A549 (cell line): ENCODE data around the gene TMEM273. TPM values are rescaled to one million over a fixed set of nuclear protein-coding genes. Genes with fewer than 3 reads are reported as not detected.

Experiments
- ATAC-seq, 2 experiments: fragments of 200-7000 bp in 1 of 2; fragments of >200 bp in 1 of 2; cut with Nextera tagmentation in 1 of 2; cut with Tn5 transposase in 1 of 2; 3 replicates each; pipeline versions ENCODE4 v1.8.0 to v1.9.1; 2018 to 2020; ENCODE audit warnings: mild to moderate bottlenecking in 1 of 2, moderate library complexity in 1 of 2
- CTCF ChIA-PET: fragments of 300-600 bp; sonication (Branson Sonifier 250); formaldehyde crosslinking; extraction: SDS; loops from one replicate; lab custom pipeline; 2021; ENCODE audit warnings: antibody characterized with exemption, inconsistent platforms; lab: Yijun Ruan, JAX
- POLR2A ChIA-PET: fragments of 350-600 bp; formaldehyde crosslinking; extraction: SDS; loops from one replicate; lab custom pipeline; 2021; ENCODE audit warnings: antibody characterized with exemption, inconsistent platforms; lab: Yijun Ruan, JAX
- DNase-seq, 2 experiments: peaks; one replicate each; pipeline versions ENCODE4 v3.0.0 to v3.0.0-alpha.2; 2011 to 2016; ENCODE audit warnings: low read depth in 1 of 2, low spot score in 1 of 2
- FAIRE-seq: peaks from 2 replicates; lab custom pipeline; 2011; peaks lifted over from hg19 to GRCh38; lab: Jason Lieb, UNC
- H3K27ac ChIP-seq, 2 experiments: fragments of >200 bp; sonication (Bioruptor Twin); formaldehyde crosslinking; 3 replicates each; pipeline ENCODE4 v1.5.1; 2016 to 2017
- H3K4me1 ChIP-seq: fragments of >200 bp; sonication (Bioruptor Twin); formaldehyde crosslinking; 3 replicates; pipeline ENCODE4 v1.6.1; 2016
- H3K4me2 ChIP-seq: fragments of >200 bp; sonication (Bioruptor Twin); formaldehyde crosslinking; 3 replicates; pipeline ENCODE4 v1.6.1; 2016
- H3K4me3 ChIP-seq: fragments of >200 bp; sonication (Bioruptor Twin); formaldehyde crosslinking; 3 replicates; pipeline ENCODE4 v1.5.1; 2016
- H3K9me3 ChIP-seq: fragments of >200 bp; sonication (Bioruptor Twin); formaldehyde crosslinking; 3 replicates; pipeline ENCODE4 v1.6.1; 2016
- CBX2 ChIP-seq: fragments of 200-600 bp; sonication (generic); IDR thresholded peaks from 2 replicates; pipeline ENCODE4 v1.6.1; 2016; ENCODE audit warnings: low read depth, mild to moderate bottlenecking, borderline replicate concordance
- CBX8 ChIP-seq: fragments of 200-600 bp; sonication (generic); IDR thresholded peaks from 2 replicates; pipeline ENCODE4 v1.6.1; 2016
- CHD2 ChIP-seq: fragments of 150-350 bp; IDR thresholded peaks from 2 replicates; pipeline ENCODE4 v1.6.1; 2014; ENCODE audit warnings: low read length; ENCODE audit not compliant: partially characterized antibody
- CHD4 ChIP-seq: fragments of 200-600 bp; sonication (generic); IDR thresholded peaks from 2 replicates; pipeline ENCODE4 v1.6.1; 2016; ENCODE audit warnings: antibody characterized with exemption, mild to moderate bottlenecking, borderline replicate concordance
- EHF ChIP-seq: fragments of 250-450 bp; sonication (Bioruptor Pico); IDR thresholded peaks from 2 replicates; pipeline ENCODE4 v1.5.0; 2020; ENCODE audit warnings: mild to moderate bottlenecking
- FOSL2 ChIP-seq, 2 experiments: fragments of 450-650 bp in 1 of 2; fragments of >200 bp in 1 of 2; sonication (Bioruptor Twin) in 1 of 2; formaldehyde crosslinking; IDR thresholded peaks; 2 replicates each; pipeline versions ENCODE4 v1.5.0 to v1.6.1; 2016 to 2020; ENCODE audit warnings: mild to moderate bottlenecking in 1 of 2, moderate library complexity in 1 of 2
- HEYL ChIP-seq: fragments of 250-450 bp; sonication (Bioruptor Pico); IDR thresholded peaks from 2 replicates; pipeline ENCODE4 v1.8.0; 2021; ENCODE audit warnings: mild to moderate bottlenecking, moderate library complexity
- KDM1A ChIP-seq: fragments of 200-600 bp; sonication (generic); IDR thresholded peaks from 2 replicates; pipeline ENCODE4 v1.6.1; 2016; ENCODE audit warnings: low read depth, mild to moderate bottlenecking
- MAFK ChIP-seq: fragments of 450-650 bp; IDR thresholded peaks from 2 replicates; pipeline ENCODE4 v1.6.1; 2014; ENCODE audit not compliant: partially characterized antibody
- MAZ ChIP-seq: fragments of 150-350 bp; IDR thresholded peaks from 2 replicates; pipeline ENCODE4 v1.6.1; 2014; ENCODE audit warnings: antibody characterized with exemption, low read depth, low read length, borderline replicate concordance
- NPAS2 ChIP-seq: fragments of 250-450 bp; sonication (Bioruptor Pico); IDR thresholded peaks from 2 replicates; pipeline ENCODE4 v1.8.0; 2022; ENCODE audit warnings: mild to moderate bottlenecking, moderate library complexity, borderline replicate concordance
- NR3C1 ChIP-seq: fragments of >200 bp; sonication (Bioruptor Twin); formaldehyde crosslinking; IDR thresholded peaks from 3 replicates; pipeline ENCODE4 v1.6.1; 2017
- PHF8 ChIP-seq: fragments of 200-600 bp; sonication (generic); IDR thresholded peaks from 2 replicates; pipeline ENCODE4 v1.6.1; 2016; ENCODE audit warnings: low read depth, mild to moderate bottlenecking, antibody characterized with exemption, moderate library complexity, borderline replicate concordance
- RAD21 ChIP-seq, 2 experiments: fragments of >200 bp in 1 of 2; sonication (Bioruptor Twin) in 1 of 2; formaldehyde crosslinking in 1 of 2; IDR thresholded peaks in 1 of 2; conservative IDR thresholded peaks in 1 of 2; 2 replicates in 1 of 2; 3 replicates in 1 of 2; pipeline ENCODE4 v1.6.1; 2012 to 2018; ENCODE audit warnings: inconsistent platforms in 1 of 2
- RCOR1 ChIP-seq: fragments of 150-350 bp; IDR thresholded peaks from 2 replicates; pipeline ENCODE4 v1.6.1; 2014; ENCODE audit warnings: antibody characterized with exemption, low read length, low read depth
- SREBF2 ChIP-seq: fragments of 450-650 bp; IDR thresholded peaks from 2 replicates; pipeline ENCODE4 v1.6.1; 2014; ENCODE audit warnings: mild to moderate bottlenecking, moderate library complexity
- ZC3H11A ChIP-seq: fragments of 450-650 bp; IDR thresholded peaks from 2 replicates; pipeline ENCODE4 v1.6.1; 2014; ENCODE audit warnings: antibody characterized with exemption, mild to moderate bottlenecking
- ZFP36 ChIP-seq: fragments of 450-650 bp; IDR thresholded peaks from 2 replicates; pipeline ENCODE4 v1.6.1; 2014; ENCODE audit warnings: borderline replicate concordance; ENCODE audit not compliant: partially characterized antibody
- WGBS: methylation state at CpG from one replicate; pipeline ENCODE4 v1.1.6; 2017; ENCODE audit errors: missing lambda C conversion rate; 5-methylcytosine and 5-hydroxymethylcytosine counted together
- polyA plus RNA-seq, 4 experiments: library from polyadenylated mRNA; depleted of rRNA in 3 of 4; stranded (reverse); fragments of >200 nt; fragmentation: RNase III in 1 of 4; extraction: RNeasy Plus Mini Kit Qiagen cat#74134 plus additional on column Dnase treatment in 1 of 4; gene quantifications; 2 replicates in 3 of 4; 3 replicates in 1 of 4; pipeline ENCODE4 v1.2.3, GENCODE V29; 2011 to 2017
- TF ChIP-seq, protein P1 (sequence below): fragments of 250-450 bp; sonication (Bioruptor Pico); IDR thresholded peaks from 2 replicates; pipeline ENCODE4 v1.5.0; 2021; ENCODE audit warnings: mild to moderate bottlenecking, moderate library complexity, borderline replicate concordance
- TF ChIP-seq, protein P2 (sequence below): fragments of 450-650 bp; IDR thresholded peaks from 2 replicates; pipeline ENCODE4 v1.6.1; 2014; ENCODE audit warnings: antibody characterized with exemption
- TF ChIP-seq, protein P3 (sequence below): fragments of 150-350 bp; IDR thresholded peaks from 2 replicates; pipeline ENCODE4 v1.6.1; 2014; ENCODE audit warnings: low read depth, mild to moderate bottlenecking, low read length
- TF ChIP-seq, protein P4 (sequence below): IDR thresholded peaks from 2 replicates; pipeline ENCODE4 v1.6.1; 2012
- TF ChIP-seq, protein P5 (sequence below): fragments of >200 bp; sonication (Bioruptor Twin); formaldehyde crosslinking; IDR thresholded peaks from 2 replicates; pipeline ENCODE4 v1.6.1; 2016
- TF ChIP-seq, protein P6 (sequence below): fragments of 250-450 bp; sonication (Bioruptor Pico); IDR thresholded peaks from 2 replicates; pipeline ENCODE4 v1.5.0; 2020; ENCODE audit warnings: low read depth, mild to moderate bottlenecking, moderate library complexity
- TF ChIP-seq, protein P7 (sequence below): IDR thresholded peaks from 2 replicates; pipeline ENCODE4 v1.6.1; 2012; ENCODE audit warnings: low read depth, borderline replicate concordance

The TMEM273 gene
- polyA plus RNA-seq, 2 of the 4 experiments (the other 2 are of a cell fraction): not detected

DNA sequence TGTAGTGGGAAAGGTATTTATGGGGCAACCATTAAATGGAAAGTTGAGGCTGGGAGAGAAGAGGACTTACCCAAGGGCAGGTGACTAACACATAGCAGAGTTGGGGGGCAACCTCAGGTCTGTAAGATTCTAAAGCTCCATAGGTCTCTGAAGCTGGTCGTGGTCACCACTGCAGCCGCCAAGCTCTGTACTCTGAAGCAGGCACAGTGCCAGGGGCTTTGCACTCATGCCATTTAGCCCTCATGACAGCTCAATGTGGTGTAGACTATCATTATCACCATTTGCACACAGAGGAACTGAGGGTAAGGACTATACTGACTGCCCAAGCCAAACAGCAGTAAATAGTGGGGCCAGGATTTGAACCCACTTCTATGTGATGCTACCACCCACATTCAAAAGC is 32.5 kb upstream of the TMEM273 start:
- Histone ChIP-seq H3K4me2 (no peak overlapping the region), H3K4me1 (no peaks in the 10 kb centered on the region), H3K4me3 (no peak overlapping the region), H3K27ac (no peak overlapping the region), H3K9me3 (no peaks in the 10 kb centered on the region)
- ATAC-seq (no peak), DNase-seq (no peak), FAIRE-seq (no peak)
- ChIA-PET POLR2A (no interaction called here), CTCF (no interaction called here)
- TF ChIP-seq CBX2: no peak
- TF ChIP-seq PHF8: no peak
- TF ChIP-seq FOSL2 (IDR thresholded peaks at IDR 0.05): no peak
- no peak for TF ChIP-seq FOSL2 (CRISPR knock-in tag; IDR thresholded peaks at IDR 0.05)
- TF ChIP-seq CHD4: no peak
- no peak for TF ChIP-seq NPAS2 (CRISPR knock-in tag)
- no peak for TF ChIP-seq MAFK
- TF ChIP-seq, protein P1, sequence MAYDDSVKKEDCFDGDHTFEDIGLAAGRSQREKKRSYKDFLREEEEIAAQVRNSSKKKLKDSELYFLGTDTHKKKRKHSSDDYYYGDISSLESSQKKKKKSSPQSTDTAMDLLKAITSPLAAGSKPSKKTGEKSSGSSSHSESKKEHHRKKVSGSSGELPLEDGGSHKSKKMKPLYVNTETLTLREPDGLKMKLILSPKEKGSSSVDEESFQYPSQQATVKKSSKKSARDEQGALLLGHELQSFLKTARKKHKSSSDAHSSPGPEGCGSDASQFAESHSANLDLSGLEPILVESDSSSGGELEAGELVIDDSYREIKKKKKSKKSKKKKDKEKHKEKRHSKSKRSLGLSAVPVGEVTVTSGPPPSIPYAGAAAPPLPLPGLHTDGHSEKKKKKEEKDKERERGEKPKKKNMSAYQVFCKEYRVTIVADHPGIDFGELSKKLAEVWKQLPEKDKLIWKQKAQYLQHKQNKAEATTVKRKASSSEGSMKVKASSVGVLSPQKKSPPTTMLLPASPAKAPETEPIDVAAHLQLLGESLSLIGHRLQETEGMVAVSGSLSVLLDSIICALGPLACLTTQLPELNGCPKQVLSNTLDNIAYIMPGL: no peak
- TF ChIP-seq, protein P2, sequence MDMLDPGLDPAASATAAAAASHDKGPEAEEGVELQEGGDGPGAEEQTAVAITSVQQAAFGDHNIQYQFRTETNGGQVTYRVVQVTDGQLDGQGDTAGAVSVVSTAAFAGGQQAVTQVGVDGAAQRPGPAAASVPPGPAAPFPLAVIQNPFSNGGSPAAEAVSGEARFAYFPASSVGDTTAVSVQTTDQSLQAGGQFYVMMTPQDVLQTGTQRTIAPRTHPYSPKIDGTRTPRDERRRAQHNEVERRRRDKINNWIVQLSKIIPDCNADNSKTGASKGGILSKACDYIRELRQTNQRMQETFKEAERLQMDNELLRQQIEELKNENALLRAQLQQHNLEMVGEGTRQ: no peak
- 0% methylated on average over 2 of the region's 2 CpGs for WGBS

DNA sequence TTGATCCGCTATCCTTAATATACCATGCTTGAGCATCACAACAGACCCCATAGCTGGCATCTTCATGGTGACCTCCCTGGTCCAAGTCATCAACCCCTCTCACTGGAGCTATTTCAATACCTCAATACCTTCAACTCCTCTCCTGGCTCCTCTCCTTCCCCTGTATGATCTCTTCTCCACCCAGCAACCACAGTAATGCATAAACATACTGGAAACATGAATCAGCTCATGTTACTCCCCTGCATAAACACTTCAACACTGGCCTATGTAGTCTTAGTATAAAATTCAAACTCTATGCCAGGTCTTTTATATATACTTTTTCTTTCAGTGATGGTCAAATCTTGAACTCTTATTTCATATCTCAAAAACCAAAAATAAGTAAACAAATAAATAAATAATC is 31.8 kb upstream of the TMEM273 start:
- WGBS: 19% methylated on average over 1 of the region's 1 CpG
- Histone ChIP-seq H3K27ac (no peak overlapping the region), H3K4me3 (no peak overlapping the region), H3K4me2 (no peak overlapping the region), H3K9me3 (no peaks in the 10 kb centered on the region), H3K4me1 (no peaks in the 10 kb centered on the region)
- POLR2A ChIA-PET: no interaction called here
- no peak for ATAC-seq
- no peak for DNase-seq
- no peak for FAIRE-seq
- CTCF ChIA-PET: no interaction called here
- TF ChIP-seq, protein P3, sequence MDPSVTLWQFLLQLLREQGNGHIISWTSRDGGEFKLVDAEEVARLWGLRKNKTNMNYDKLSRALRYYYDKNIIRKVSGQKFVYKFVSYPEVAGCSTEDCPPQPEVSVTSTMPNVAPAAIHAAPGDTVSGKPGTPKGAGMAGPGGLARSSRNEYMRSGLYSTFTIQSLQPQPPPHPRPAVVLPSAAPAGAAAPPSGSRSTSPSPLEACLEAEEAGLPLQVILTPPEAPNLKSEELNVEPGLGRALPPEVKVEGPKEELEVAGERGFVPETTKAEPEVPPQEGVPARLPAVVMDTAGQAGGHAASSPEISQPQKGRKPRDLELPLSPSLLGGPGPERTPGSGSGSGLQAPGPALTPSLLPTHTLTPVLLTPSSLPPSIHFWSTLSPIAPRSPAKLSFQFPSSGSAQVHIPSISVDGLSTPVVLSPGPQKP: no peak
- TF ChIP-seq HEYL (CRISPR knock-in tag): no peak
- TF ChIP-seq CBX8: no peak
- no peak for TF ChIP-seq EHF (CRISPR knock-in tag)
- no peak for TF ChIP-seq NPAS2 (CRISPR knock-in tag)
- no peak for TF ChIP-seq RAD21 (conservative IDR thresholded peaks at IDR 0.05 in 1 of 2, IDR thresholded peaks at IDR 0.05 in 1 of 2)
- no peak for TF ChIP-seq MAZ
- no peak for TF ChIP-seq ZC3H11A
- TF ChIP-seq RCOR1: no peak
- no peak for TF ChIP-seq NR3C1
- TF ChIP-seq, protein P4, sequence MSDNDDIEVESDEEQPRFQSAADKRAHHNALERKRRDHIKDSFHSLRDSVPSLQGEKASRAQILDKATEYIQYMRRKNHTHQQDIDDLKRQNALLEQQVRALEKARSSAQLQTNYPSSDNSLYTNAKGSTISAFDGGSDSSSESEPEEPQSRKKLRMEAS: no peak
- TF ChIP-seq, protein P5, sequence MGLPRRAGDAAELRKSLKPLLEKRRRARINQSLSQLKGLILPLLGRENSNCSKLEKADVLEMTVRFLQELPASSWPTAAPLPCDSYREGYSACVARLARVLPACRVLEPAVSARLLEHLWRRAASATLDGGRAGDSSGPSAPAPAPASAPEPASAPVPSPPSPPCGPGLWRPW: no peak
- TF ChIP-seq ZFP36: no peak
- no peak for TF ChIP-seq KDM1A
- TF ChIP-seq, protein P6, sequence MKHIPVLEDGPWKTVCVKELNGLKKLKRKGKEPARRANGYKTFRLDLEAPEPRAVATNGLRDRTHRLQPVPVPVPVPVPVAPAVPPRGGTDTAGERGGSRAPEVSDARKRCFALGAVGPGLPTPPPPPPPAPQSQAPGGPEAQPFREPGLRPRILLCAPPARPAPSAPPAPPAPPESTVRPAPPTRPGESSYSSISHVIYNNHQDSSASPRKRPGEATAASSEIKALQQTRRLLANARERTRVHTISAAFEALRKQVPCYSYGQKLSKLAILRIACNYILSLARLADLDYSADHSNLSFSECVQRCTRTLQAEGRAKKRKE (CRISPR knock-in tag): no peak
- no peak for TF ChIP-seq CHD2
- TF ChIP-seq SREBF2: no peak
- TF ChIP-seq, protein P7, sequence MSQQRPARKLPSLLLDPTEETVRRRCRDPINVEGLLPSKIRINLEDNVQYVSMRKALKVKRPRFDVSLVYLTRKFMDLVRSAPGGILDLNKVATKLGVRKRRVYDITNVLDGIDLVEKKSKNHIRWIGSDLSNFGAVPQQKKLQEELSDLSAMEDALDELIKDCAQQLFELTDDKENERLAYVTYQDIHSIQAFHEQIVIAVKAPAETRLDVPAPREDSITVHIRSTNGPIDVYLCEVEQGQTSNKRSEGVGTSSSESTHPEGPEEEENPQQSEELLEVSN: no peak
